ENCODE results near the gene GIN1.
"Not testable (repeated sequence)": the region's sequence is repeated elsewhere in the genome, so short reads cannot be mapped to it uniquely, and the experiment has no call there.

The GIN1 gene

DNA sequence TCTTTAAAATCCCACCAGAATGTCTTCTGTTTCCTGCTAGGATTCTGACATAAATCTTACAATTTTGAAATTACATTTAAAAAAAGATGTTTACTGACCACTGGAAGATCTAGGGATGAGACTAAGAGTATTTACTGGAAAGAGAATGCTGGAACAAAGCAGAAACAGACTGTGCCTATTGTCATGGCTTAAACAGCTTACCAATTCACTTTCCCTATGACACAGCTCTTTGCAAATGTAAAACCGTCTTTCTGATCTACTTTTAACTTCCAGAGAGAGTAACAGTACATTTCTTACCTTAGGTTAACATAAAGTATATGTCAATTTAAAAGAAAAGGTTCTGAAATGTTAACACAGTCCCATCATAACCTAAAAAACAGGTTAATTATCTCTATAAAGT lies 10.7 kb downstream of the GIN1 start:
- DNase-seq, result no peak

DNA sequence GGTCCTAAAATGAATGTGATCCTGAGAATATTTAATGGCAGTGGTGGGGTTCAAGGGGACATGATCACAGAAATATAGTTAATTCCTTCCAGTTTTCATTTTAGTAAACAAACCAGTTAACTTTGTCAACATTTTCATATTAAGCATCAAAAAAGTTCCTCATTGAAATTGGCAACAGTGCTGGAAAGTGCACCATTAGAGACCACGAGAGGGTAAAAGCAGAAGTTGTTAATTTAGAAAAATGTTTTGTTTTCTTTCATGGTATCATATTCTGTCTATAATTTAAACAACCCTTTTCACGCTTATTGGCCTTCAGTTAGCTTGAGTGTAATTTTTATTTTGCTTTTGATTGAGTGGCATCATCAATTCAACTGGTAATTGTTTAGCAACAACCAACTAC lies 11.9 kb downstream of the GIN1 start:
- no peak for DNase-seq

DNA sequence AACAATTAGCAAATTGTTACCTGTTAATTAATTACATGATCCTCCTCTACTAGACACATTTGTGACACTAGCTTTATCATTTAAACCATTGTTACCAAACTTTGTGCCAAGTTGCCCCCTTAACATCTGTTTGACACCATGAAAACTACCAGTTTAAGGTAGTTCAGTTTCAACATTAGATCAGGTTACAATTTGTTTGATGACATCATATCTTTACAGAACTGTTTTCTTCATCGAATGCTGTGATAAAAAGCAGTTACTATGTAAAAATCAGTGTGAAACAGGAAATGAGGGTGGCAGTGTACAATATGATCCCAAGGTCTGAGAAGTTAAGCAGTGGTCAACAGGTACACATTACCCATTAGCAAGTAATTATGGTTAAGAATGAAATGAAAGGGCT lies 17.7 kb downstream of the GIN1 start:
- no peak for DNase-seq

DNA sequence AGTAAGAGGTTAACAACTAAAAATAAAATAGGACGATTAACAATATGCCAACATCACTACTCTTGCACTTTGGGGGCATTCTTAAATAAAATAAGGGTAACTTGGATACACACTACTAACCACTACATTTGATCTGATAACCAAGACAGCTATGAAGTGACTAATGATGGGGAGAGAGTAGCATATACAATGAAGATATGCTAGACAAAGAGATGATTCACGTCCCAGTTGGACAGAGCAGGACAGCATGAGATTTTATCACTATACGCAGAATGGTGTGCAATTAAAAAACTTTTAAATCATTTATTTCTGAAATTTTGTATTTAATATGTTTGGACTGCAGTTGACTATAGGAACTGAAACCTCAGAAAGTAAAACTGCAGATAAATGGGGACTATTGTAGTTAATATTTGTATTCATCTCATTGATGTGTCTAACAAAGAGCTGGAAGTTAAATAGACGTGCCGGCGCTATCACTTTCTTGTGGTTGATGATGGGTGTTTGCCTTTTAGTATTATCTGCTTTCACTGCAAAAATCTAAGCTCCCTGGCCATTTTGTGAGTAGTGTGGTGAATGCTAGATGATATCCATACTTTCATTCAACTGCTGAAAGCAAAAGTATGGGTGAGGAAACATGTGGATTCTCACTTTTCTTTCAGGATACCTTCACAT lies 18.7 kb downstream of the GIN1 start:
- no peak for DNase-seq

DNA sequence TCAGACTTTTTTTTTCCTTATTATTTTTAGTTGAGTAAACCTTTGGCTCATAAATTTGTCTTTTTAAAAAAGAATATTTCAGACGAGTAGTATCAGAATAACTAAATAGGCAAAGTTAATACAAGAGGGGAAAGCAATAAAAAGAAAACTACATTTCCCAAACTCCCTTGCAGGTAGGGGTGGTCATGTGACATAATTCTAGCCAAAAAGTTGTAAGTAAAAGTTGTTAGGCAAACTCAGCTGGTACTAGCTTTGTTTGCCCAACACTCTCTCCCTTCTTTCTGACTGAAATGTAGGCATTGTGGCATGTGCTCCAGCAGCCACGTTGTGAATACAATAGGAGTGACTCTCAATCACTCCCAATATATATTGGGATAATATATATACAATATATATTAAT lies 20.9 kb downstream of the GIN1 start:
- DNase-seq, result no peak

DNA sequence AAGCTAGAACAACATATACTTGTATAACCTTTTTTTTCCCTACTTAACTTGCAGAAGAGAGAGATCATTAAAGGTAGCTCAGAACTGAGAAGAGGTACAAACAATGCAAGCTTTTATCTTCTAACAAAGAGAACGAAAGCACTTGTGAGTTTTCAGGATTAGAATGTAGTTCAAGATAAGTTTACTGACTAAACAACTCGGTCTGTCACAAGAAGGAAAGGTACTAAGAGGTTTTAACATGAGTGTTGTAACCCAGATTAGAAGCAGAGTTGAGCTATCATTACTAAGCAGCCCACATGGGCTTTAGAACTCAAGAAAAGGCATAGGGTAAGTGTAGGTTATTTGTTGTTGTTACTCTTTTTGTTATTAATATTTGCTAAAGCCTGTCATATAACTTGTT lies 25.2 kb downstream of the GIN1 start:
- DNase-seq, result no peak

DNA sequence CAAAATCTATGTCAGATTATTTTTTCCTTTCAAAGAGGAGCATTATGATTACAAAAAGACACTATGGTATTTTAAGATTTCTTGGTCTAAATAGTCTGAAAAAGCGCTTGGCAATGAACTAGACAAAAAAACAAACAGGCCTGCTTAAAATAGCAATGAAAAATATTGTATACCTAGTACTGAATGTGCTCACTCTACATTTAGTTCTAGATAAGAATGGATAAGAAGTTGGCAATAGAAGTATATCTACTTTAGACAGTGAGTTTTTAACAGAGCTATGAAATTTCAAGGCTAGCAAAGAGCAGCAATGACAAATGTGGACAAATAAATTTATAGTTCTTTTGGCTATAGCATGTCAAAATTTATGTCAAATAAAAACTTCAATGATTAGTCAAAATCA lies 26.2 kb downstream of the GIN1 start:
- DNase-seq, result no peak

DNA sequence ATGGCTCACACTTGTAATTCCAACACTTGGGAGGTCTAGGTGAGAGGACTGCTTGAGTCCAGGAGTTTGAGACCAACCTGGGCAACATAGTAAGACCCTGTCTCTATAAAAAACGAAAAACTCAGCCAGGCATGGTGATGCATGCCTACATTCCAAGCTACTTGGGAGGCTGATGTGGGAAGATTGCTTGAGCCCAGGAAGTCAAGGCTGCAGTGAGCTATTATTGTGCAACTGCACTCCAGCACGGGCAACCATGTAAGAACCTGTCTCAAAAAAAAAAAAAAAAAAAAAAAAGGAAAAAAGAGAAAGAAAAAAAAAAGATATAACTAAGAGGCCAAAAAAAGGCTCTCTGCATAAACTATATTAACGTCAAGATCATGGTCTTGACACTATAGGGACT lies 27.3 kb downstream of the GIN1 start:
- no peak for DNase-seq

DNA sequence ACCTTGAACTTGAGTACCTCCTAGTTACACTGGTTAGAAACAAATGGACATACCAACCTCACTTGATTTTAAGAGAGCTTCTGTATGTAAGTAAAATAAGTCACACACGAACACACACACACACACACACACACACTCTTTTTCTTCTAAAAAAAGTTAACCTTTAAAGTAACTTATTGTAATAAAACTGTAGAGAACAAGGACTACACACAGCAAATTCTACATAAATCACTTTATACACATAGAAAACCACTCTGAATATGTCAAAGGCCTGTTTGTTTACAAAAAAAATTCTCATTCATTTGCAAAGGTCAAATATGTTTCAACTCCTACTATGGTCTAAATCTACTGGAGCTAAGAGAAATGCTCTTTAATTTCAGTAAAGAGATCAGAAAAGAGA lies 29.1 kb downstream of the GIN1 start:
- no peak for DNase-seq

DNA sequence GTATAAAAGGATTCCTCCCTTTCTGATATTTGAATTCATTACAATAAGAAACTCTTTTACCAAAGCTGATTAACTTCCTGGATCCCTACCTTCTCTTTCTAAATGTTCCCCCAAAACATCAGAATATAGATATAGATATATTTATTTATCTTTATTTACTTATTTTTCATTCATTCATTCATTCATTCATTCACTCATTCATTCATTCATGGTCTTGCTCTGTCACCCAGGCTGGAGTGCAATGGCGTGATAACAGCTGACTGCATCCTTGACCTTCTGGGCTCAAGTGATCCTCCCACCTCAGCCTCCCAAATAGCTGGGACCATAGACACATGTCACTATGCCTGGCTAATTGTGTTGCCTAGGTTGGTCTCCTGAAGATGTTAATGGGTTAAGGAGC lies 30.7 kb downstream of the GIN1 start:
- no peak for DNase-seq

DNA sequence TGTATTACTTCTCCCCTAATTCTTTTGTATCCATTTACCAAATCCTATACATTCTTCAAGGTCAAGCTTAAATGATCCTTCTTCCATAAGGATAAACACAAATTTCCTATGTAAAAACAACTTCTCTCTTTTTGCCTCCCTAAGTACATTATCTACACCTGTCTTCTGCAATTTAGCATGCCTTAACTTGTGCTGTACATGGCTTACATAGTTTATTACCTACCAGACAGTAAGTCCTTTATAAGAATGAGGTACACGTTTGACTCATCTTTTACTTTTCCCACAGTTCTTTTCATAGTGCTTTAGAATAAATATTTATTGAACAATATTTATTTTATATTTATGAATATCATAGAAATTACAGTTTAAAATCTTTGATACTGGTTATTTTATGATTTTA lies 33.4 kb downstream of the GIN1 start:
- DNase-seq, result no peak

DNA sequence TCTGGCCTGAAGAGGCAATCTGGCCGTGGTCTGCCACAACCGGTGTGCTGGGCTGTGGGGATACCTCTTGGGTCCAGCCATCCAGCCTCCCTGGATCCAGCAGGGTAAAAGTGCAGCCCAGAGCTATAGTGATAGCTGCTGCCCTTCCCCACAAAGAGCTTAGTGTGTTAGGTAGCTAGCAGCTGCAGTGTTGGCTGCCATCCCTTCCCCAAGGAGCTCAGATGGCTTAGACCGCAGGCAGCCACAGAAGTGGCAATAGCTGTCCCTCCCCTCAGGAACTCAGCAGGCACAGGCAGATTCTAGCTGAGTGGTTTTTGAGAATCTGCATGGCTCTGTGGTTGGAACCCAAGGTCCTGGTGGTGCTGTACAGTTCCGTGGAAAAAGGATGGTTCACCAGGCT lies 40.1 kb downstream of the GIN1 start:
- DNase-seq, result no peak

DNA sequence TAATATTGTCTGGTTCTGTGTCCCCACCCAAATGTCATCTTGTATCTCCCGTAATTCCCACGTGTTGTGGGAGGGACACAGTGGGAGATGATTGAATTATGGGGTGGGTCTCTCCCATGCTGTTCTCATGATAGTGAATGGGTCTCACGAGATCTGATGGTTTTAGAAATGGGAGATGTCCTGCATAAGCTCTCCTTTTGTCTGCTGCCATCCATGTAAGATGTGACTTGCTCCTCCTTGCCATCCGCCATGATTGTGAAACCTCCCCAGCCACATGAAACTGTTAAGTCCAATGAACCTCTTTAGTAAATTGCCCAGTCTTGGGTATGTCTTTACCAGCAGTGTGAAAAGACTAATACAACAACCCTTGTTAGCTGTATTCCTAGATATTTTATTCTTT lies 44.5 kb downstream of the GIN1 start:
- DNase-seq, result no peak

DNA sequence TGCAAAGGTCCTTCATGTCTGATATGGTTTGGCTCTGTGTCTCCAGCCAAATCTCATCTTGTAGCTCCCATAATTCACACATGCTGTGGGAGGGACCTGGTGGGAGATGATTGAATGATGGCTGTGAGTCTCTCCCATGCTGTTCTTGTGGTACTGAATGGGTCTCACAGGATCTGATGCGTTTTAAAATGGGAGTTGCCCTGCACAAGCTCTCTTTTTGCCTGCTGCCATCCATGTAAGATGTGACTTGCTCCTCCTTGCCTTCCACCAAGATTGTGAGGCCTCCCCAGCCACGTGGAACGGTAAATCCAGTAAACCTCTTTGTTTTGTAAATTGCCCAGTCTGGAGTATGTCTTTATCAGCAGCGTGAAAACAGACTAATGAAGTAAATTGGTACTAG lies 46.4 kb downstream of the GIN1 start:
- not testable (repeated sequence) for DNase-seq

DNA sequence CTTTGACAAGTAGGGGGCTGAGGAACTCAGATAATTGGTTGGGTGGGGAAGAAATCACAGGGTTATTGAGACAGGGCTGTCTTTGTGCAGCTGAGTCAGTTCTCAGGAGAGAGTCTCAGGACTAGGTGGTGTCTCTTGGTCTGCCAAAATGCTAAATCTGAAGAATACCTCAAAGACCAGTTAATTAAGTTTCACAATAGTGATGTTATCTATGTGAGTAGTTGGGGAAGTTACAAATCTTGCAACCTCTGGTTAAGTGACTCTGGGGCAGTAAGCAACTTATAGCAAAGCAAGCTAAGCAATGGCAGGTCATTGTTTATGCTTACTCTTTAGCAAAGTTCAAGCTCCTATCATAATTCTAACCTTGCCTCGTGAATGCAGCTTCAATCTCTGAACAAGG lies 53.6 kb downstream of the GIN1 start:
- DNase-seq, result no peak

DNA sequence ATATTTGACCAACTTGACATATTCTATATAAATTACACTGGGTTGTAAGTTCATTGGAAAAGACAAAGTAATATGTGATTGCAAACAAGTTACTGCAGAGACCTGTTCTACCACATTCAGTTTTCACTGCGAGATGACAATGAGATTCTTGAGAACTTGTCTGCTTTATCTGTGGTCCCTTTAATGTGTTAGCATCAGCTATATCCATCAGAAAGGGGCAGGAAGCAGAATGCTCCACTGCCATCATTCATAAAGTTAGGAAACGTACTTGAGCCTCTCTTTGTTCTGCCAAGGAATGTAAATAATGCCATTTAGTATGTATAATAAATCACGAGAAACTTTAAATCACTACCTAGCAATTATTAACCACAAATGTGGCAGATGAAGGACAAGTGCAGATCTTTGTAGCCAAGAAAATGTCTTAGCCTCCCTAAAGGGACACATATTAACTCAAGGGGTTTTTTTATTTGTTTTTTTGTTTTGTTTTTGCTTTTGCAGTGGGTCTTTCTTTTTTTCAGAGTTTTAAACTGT lies 59.4 kb downstream of the GIN1 start:
- no peak for DNase-seq

DNA sequence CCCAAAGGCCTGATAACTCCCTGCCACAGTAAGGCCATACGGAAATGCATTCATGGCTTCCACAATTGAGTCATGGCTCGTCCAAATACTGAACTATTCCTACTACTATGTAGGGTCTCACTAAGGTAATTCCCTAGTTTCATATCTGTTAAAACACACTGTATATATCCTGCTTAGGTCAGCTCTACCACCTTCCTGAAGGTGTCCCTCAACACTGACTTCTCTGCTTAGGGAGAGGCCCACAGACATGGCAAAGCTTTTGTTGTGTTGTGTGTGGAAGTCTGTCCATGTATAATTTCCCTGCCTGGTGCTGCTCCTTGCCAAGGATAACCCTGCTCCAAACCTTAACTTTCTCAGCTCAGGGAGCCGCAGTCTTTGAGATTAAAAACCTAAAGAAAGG lies 60.4 kb downstream of the GIN1 start:
- no peak for DNase-seq

DNA sequence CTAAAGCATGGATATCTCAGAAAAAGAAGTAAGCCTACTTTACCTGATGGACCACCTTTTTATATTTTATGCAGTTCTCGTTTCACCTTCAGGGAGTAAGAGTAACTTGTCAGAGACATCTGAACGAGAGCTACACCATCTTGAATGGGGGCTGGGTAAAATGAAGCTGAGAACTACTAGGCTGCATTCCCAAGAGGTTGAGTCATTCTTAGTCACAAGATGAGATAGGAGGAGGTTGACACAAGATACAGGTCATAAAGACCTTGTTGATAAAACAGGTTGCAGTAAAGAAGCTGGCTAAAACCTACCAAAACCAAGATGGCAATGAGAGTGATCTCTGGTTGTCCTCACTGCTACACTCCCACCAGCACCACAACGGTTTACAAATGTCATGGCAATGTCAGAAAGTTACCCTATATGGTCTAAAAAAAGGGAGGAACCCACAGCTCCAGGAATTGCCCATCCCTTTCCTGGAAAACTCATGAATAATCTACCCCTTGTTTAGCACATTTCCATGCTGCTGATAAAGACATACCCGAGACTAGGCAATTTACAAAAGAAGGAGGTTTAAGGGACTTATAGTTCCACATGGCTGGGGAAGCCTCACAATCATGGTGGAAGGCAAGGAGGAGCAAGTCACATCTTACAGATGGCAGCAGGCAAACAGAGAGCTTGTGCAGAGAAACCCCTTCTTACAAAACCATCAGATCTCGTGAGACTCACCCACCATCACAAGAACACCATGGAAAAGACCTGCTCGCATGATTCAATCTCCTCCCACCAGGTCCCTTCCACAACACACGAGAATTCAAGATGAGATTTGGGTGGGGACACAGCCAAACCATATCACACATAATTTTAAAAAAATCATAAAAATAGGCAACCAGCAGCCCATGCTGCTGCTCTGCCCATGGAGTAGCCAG lies 62.5 kb downstream of the GIN1 start:
- DNase-seq, result no peak

DNA sequence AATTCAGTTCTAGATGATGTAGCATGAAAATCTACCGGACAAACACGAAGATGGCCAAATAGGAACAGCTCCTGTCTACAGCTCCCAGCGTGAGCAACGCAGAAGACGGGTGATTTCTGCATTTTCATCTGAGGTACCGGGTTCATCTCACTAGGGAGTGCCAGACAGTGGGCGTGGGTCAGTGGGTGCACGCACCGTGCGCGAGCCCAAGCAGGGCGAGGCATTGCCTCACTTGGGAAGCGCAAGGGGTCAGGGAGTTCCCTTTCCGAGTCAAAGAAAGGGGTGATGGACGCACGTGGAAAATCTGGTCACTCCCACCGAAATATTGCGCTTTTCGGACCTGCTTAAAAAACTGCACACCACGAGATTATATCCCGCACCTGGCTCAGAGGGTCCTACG lies 73.2 kb downstream of the GIN1 start:
- DNase-seq, result not testable (repeated sequence)

DNA sequence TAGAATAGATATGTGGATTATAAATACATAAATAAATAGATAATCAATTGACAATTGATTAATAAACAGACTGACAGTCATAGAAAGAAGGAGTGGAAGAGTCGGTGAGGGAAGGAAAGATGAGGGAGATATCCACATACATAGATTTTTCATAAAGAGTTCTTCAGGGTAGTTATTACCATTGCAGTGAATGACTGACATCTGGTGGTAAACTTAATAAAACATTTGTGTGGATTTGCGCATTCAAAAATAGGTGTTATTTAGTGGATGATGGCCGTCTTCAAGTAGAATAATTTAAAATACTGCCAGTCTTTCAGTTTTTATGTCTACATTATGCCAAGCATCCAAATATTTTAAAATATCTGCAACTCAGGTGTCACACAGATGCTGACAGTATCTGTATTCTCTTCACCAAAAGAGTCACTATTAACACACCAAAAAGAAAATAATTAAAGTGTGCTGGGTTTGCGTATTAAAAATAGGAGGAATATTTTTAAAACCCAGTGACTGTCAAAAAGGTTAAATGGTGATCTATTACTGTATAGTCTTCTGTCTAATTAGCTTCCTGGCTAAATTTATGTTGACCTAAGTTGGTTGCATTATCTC lies 78.8 kb downstream of the GIN1 start:
- DNase-seq, result no peak

DNA sequence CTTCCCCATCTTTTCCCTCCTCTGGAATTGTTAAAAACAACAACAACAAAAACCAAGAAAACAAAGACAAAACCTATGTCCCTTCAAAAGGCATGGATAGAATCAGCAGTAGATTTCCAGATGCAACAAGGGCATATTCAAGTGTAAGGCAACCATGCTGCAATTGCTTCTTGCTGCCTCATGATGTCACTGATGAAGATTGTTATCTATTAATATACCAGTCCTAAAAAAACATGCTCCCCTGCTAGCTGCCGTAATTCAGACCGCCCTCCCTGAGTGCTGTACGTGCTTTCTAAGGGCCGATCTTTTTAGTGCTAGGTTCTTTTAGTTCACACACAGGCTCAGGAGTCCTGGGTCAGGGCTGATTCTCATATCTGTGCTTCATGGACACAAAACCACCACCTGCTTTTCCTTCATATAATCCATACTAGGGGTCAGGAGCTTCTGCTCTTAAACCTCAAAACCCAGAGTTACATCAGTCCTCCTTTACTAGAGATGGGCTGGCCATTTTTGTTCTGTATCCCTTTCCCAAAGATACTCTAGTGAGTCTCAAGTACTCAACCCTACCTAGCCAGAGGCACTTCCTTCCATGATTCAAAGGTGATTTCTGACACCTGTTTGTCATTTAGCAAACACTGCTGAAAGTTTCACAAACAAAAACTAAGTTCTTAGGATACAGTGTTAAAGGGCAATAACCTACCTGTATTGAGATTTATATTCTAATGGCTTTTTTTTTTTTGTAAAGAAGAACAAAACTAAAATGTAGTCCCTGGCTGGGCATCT lies 82.1 kb downstream of the GIN1 start:
- no peak for DNase-seq

DNA sequence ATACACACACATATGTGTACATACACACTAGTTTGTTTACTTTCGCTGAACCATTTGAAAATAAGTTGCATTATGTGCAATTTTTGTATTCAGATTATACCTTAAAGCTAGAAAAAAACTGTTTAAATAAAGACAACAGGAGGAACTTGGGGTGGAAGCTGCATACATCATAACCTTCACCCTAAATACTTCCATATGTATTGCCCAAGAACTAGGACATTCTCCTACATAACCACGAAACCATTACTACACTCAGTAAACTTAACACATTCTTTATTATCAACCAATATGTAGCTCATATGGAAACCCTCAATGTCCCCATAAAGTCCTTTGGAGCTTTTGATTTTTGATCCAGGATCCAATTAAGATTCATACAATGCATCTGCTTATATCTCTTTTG lies 83.3 kb downstream of the GIN1 start:
- DNase-seq, result no peak
